GM13976 (cell line): ENCODE measurements around the gene PPM1H.

Experiments used
- DNase-seq: peaks from one replicate; pipeline ENCODE4 v3.0.0; 2012; ENCODE audit warnings: low spot score
- CTCF ChIP-seq: IDR thresholded peaks from 2 replicates; pipeline ENCODE4 v1.5.1; 2012; ENCODE audit warnings: borderline replicate concordance, mild to moderate bottlenecking; ENCODE audit not compliant: insufficient read depth; ENCODE audit errors: extremely low read depth, missing control alignments, control extremely low read depth
- in situ Hi-C: fragments of 300-500 bp; cut with MboI; formaldehyde crosslinking; loops from one replicate; pipeline ENCODE4 v1.12.0; 2022; ENCODE audit warnings: low sequenced_read_pairs, mixed read lengths, inconsistent platforms; ENCODE audit not compliant: unreplicated experiment

The PPM1H gene

GRCh38 chr12:62748941-62749468 is 185.9 kb downstream of the PPM1H start:
- no peak for TF ChIP-seq CTCF
- in situ Hi-C loops: no loop called here
- DNase-seq: no peak

- in situ Hi-C loops: no loop called here
- TF ChIP-seq CTCF: no peak
- DNase-seq: no peak
Observed at GRCh38 chr12:62744551-62744950, 190.4 kb downstream of the PPM1H start.

GRCh38 chr12:62739266-62740015 is 195.5 kb downstream of the PPM1H start:
- no peak for TF ChIP-seq CTCF
- DNase-seq: no peak
- in situ Hi-C loops: no loop called here

GRCh38 chr12:62738616-62739015 is 196.3 kb downstream of the PPM1H start:
- DNase-seq: no peak
- no peak for TF ChIP-seq CTCF
- in situ Hi-C loops: no loop called here

GRCh38 chr12:62738105-62738504 is 196.8 kb downstream of the PPM1H start:
- in situ Hi-C loops: no loop called here
- TF ChIP-seq CTCF: no peak
- no peak for DNase-seq

GRCh38 chr12:62737615-62738014 is 197.3 kb downstream of the PPM1H start:
- DNase-seq: no peak
- in situ Hi-C loops: no loop called here
- no peak for TF ChIP-seq CTCF
